ENCODE results near the gene PLXNC1.
A peak's percentile ranks its signal among the peaks of the same experiment; 100 is the strongest.

PLXNC1 gene

GRCh38 chr12:94147991-94148738, at the start of gene PLXNC1:
Gene PLXNC1, plus strand, starts transcription at chr12:94148577. Its CDS starts 395 bp downstream, at chr12:94148972.
- no peak for DNase-seq (ENCODE audit: low spot score)

- DNase-seq (ENCODE audit: low spot score): no peak
Observed at GRCh38 chr12:94099191-94099590, 49.2 kb upstream of the PLXNC1 start.

GRCh38 chr12:94099632-94100031, 48.7 kb upstream of the PLXNC1 start:
- DNase-seq (ENCODE audit: low spot score): no peak

DNA sequence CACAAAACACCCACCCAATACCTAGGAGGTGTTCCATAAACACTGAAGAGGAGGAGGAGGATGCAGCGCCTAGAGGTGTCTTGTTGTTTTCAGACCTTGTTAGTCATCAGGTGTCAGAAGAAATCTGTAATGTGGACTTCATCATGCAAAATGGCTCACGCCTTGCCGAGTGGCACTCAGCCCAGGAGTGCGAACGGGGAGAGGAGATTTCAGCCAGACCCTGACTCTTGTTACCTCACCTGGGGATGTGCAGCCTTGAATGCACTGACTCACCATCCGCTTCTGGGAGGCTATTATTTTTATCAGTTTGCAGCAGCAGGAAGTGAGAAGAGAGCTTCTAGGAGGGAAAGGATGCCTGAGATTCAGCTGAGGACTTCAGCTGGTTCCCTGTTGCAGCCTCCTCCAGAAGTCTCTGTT, 48.2 kb upstream of the PLXNC1 start:
- DNase-seq (ENCODE audit: low spot score): no peak

GRCh38 chr12:94100990-94101737, 47.2 kb upstream of the PLXNC1 start:
- peak; percentile 60 for DNase-seq (ENCODE audit: low spot score)

GRCh38 chr12:94101738-94102660, 46.4 kb upstream of the PLXNC1 start:
- DNase-seq (ENCODE audit: low spot score): peak; percentile 84

DNA sequence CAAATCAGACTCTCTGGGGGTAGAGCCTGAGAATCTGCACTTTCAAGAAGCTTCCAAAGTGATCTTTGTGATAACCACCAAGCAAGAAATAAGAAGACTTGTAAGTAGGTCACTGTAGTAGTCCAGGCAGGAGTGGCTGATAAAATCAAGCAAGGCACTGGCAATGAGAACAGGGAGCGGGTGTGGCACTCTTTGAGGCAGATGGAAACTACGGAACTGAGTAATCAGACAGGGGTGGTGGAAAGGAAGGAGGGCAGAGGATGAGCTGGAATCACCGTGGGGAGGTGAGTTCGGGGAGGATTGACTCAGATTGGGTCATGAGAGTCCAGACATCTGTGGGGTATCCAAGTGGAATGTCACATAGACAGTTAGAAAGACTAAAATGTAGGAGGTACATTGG, 44.4 kb upstream of the PLXNC1 start:
- DNase-seq (ENCODE audit: low spot score): no peak

DNA sequence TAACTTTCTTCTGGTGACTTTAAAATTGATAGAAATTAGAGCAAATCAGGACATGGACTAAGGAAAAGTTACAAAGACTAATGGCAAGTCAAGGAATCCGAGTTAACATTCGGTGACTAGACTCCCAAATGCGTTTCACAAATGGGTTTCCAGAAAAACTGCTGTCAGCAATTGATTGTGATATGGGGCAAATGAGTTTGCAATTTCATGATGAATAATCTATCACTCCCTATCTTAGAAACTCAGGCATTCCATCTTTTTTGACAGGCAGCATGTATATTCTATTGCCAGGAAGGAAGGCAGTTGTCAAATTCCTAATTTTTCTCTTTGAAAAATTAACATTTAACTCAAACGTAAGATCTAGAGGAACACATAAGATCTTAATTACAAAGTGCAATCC, 40.5 kb upstream of the PLXNC1 start:
- no peak for DNase-seq (ENCODE audit: low spot score)

GRCh38 chr12:94109160-94109559, 39.2 kb upstream of the PLXNC1 start:
- no peak for DNase-seq (ENCODE audit: low spot score)

DNA sequence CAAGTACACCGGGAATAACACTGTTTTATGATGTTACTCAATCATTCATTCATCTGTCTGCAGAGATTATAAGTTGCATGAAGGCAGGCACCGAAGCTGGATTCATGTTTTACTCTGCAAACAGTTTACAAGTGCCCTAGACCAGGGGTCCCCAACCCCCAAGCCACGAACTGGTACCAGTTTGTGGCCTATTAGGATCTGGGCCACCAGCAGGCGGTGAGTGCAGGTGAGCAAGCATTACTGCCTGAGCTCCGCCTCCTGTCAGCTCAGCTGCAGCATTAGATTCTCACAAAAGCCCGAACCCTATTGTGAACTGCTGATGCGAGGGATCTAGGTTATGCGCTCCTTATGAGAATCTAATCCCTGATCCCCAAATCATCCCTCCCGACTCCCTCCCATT, 38.1 kb upstream of the PLXNC1 start:
- DNase-seq (ENCODE audit: low spot score): no peak

DNA sequence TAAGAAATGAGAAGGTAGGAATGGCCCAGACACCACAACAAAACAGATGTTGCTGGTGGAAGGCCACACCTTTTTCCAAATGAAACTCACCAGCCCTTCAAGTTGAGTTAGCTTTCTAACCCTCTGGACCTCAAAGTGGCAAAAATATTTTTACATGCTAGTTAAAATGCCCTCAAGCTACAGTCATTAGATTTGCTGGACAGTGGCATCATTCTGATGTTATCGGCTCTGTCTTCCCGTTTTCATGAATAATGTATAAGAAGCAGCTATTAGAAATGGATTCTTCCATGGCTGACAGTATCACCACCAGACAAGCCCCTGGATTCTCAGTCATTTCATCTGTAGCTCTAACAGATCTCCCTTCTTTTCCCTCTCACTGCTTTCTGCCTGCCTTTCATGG, 37.1 kb upstream of the PLXNC1 start:
- DNase-seq (ENCODE audit: low spot score): no peak

- peak; percentile 53 for DNase-seq (ENCODE audit: low spot score)
Observed at GRCh38 chr12:94112121-94112520, 36.3 kb upstream of the PLXNC1 start.

- no peak for DNase-seq (ENCODE audit: low spot score)
Observed at GRCh38 chr12:94114166-94114565, 34.2 kb upstream of the PLXNC1 start.

DNA sequence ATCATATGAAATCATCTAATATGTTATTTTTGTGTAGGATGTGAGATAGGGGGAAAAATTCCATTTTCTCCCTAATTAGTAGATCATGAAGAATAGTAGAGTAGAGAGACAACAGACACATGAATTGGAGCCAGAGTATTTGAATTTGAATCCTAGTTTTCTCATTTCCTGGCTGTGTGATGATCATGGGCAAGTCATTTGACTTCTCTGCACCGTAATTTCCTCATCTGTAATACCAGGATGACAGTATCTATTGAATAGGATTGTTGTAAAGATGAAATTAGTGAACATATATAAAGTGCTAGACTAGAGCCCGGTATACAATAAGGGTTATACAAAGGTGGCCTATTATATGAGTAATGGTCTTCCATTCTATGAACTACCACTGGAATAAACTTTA, 32.2 kb upstream of the PLXNC1 start:
- no peak for DNase-seq (ENCODE audit: low spot score)

- DNase-seq (ENCODE audit: low spot score): no peak
Observed at GRCh38 chr12:94121886-94122285, 26.5 kb upstream of the PLXNC1 start.

DNA sequence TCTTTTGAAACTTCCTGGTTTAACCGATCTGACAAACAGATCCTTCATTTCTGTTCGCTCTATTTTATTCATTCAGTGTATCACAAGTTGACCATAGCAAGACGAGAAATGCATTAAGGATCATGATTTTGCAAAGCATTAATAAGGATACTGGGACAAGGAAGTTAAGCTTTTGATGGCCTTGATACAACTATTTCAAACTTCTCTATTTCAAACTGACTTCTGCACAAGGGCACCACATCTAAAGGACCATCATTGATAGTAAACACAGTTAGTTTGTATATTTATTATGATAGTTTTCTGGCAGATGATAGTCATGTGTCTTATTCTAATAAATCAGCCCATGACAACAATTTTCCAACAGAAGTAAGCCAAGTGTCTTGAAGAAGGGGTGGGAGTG, 25.8 kb upstream of the PLXNC1 start:
- DNase-seq (ENCODE audit: low spot score): no peak

DNA sequence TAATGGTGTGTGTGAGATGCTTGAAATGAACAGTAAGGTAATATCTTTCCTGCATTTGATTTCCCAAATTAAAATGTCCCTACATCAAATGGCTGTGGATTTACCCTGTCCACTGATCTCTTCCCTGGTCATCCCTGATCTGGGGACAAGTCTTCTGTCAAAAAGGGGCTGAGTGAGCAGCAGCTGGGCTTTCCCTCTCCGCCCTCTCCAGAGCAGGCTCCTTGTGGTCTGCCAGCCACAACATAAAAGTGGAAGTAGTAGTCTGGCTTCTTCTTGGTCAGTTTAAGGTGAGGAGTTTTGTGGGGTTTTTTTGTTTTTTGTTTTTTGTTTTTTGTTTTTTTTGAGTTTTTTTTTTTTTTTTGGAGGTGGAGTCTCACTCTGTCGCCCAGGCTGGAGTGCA, 25.2 kb upstream of the PLXNC1 start:
- no peak for DNase-seq (ENCODE audit: low spot score)

DNA sequence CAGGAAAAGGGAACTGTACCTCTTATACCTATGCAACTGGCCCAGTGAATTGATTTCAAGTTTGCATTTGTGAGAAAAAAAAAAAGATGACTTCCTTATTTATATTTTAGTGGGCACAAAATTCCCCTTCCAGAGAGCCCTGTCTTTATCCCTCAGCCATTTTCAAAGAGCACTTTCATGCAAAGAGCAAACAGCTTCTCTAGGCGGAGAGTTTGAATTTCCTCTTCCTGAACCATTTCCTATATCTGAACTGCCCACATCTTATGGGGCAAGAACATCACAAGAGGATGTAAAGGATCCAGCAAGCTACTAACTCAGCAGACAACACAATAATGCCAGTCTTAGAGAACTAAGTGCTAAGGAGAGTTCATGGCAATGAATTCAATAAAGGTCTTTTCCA, 22.3 kb upstream of the PLXNC1 start:
- DNase-seq (ENCODE audit: low spot score): peak; percentile 29

- DNase-seq (ENCODE audit: low spot score): no peak
Observed at GRCh38 chr12:94127239-94128131, 20.9 kb upstream of the PLXNC1 start.

DNA sequence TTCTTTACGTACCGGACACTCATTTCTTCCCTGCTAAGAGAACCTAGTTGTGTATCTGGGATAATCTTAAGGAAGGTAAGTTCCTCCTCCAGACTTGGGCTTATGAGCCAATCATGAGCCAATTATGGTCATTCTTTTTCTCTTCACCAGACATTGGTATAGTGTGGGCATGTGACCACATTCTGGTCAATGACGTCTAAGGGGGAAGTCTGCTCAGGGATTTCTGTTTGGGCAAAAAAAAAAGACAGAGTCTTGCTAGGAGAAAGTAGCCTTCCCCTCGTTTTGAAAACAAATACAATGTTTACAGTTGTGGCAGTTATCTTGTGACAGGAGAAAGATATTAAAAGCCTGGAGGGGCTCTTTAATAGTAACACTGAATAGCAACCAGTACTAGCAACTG, 20.1 kb upstream of the PLXNC1 start:
- no peak for DNase-seq (ENCODE audit: low spot score)

Measured in pons (tissue), 1 donor.